HepG2 (cell line): ENCODE results near the gene TMEM200C. TPM values are rescaled to one million over a fixed set of nuclear protein-coding genes. Genes with fewer than 3 reads are reported as not detected.

Experiments
- ATAC-seq: fragments of 200-7000 bp; cut with Tn5 transposase; 3 replicates; pipeline ENCODE4 v1.9.1; 2020; ENCODE audit warnings: mild to moderate bottlenecking, moderate library complexity
- BruUV-seq: library from RNA; stranded (reverse); fragments of 400-500 nt; replicated peaks from 2 replicates; lab custom pipeline; 2021; lab: Mats Ljungman, UMichigan
- CTCF ChIA-PET: fragments of 300-600 bp; formaldehyde crosslinking; extraction: SDS; loops from one replicate; lab custom pipeline; 2021; ENCODE audit warnings: low total read pairs, inconsistent platforms, low intra/inter-chr PET ratio; lab: Yijun Ruan, JAX
- POLR2A ChIA-PET: fragments of 350-600 bp; sonication (Branson Sonifier 250); formaldehyde crosslinking; loops from one replicate; lab custom pipeline; 2020; ENCODE audit warnings: antibody characterized with exemption, inconsistent platforms; lab: Yijun Ruan, JAX
- DNase-seq: peaks from one replicate; pipeline ENCODE4 v3.0.0-alpha.2; 2015; ENCODE audit warnings: low spot score
- FAIRE-seq: peaks from 3 replicates; lab custom pipeline; 2011; peaks lifted over from hg19 to GRCh38; lab: Jason Lieb, UNC
- H2AFZ ChIP-seq: one replicate; pipeline ENCODE4 v1.6.1; 2011; ENCODE audit warnings: low read length, inconsistent platforms
- H3K27ac ChIP-seq: fragments of 300-600 bp; 3 replicates; pipeline ENCODE4 v1.8.0; 2011; ENCODE audit warnings: mixed run types, mild to moderate bottlenecking, mixed read lengths, low read length, inconsistent platforms; ENCODE audit not compliant: insufficient read depth; ENCODE audit errors: extremely low read length
- H3K27me3 ChIP-seq, 2 experiments: fragments of 200-600 bp in 1 of 2; 2 replicates in 1 of 2; 3 replicates in 1 of 2; pipeline versions ENCODE4 v1.6.0 to v1.8.0; 2011; ENCODE audit warnings: low read length in 2 of 2, mild to moderate bottlenecking in 2 of 2, moderate library complexity in 2 of 2, inconsistent platforms in 1 of 2; ENCODE audit not compliant: insufficient read depth in 2 of 2, control insufficient read depth in 1 of 2
- H3K36me3 ChIP-seq, 2 experiments: fragments of 200-600 bp in 1 of 2; replicated peaks in 1 of 2; 2 replicates in 1 of 2; 3 replicates in 1 of 2; pipeline versions ENCODE4 v1.5.1 to v1.8.0; 2011; ENCODE audit warnings: low read length in 2 of 2, inconsistent platforms in 1 of 2; ENCODE audit not compliant: insufficient read depth in 2 of 2, control insufficient read depth in 1 of 2
- H3K4me1 ChIP-seq: 2 replicates; pipeline ENCODE4 v1.5.1; 2012; ENCODE audit warnings: low read length, inconsistent platforms; ENCODE audit not compliant: insufficient read depth
- H3K4me2 ChIP-seq: 2 replicates; pipeline ENCODE4 v1.6.0; 2011; ENCODE audit warnings: low read depth, low read length, inconsistent platforms
- H3K4me3 ChIP-seq, 3 experiments: fragments of 200-600 bp in 1 of 3; sonication (generic), shearing (Covaris generic) in 1 of 3; replicated peaks in 1 of 3; 2 replicates each; pipeline ENCODE4 v1.5.1; 2011 to 2016; ENCODE audit warnings: low read length in 3 of 3, inconsistent platforms in 2 of 3, low read depth in 2 of 3, mild to moderate bottlenecking in 2 of 3, control low read depth in 1 of 3, mixed read lengths in 1 of 3; ENCODE audit not compliant: insufficient read depth in 1 of 3
- H3K79me2 ChIP-seq: one replicate; pipeline ENCODE4 v1.6.1; 2011; ENCODE audit warnings: low read length, inconsistent platforms; ENCODE audit not compliant: insufficient read depth
- H3K9ac ChIP-seq: 2 replicates; pipeline ENCODE4 v1.6.0; 2011; ENCODE audit warnings: mild to moderate bottlenecking, low read depth, low read length, inconsistent platforms; ENCODE audit not compliant: insufficient read depth
- H3K9me3 ChIP-seq: 2 replicates; pipeline ENCODE4 v1.5.1; 2012; ENCODE audit warnings: mild to moderate bottlenecking, low read length
- H4K20me1 ChIP-seq: 2 replicates; pipeline ENCODE4 v1.6.0; 2011; ENCODE audit warnings: inconsistent platforms, mild to moderate bottlenecking, low read length, moderate library complexity; ENCODE audit not compliant: insufficient read depth
- CEBPB ChIP-seq: IDR thresholded peaks from 2 replicates; pipeline ENCODE4 v1.6.1; 2011; ENCODE audit warnings: low read depth, low read length, improper control_type of control experiment, borderline replicate concordance
- E2F5 ChIP-seq: sonication (generic); formaldehyde crosslinking; conservative IDR thresholded peaks from 2 replicates; pipeline ENCODE4 v1.4.0; 2020; ENCODE audit warnings: missing genetic modification reagents
- IRX3 ChIP-seq: sonication (generic); formaldehyde crosslinking; IDR thresholded peaks from 2 replicates; pipeline ENCODE4 v1.8.1; 2023; ENCODE audit warnings: mild to moderate bottlenecking, low read depth, missing genetic modification reagents, borderline replicate concordance
- PBX3 ChIP-seq: sonication (generic); formaldehyde crosslinking; IDR thresholded peaks from 2 replicates; pipeline ENCODE4 v1.8.1; 2023; ENCODE audit warnings: missing genetic modification reagents, inconsistent platforms, borderline replicate concordance
- RFX1 ChIP-seq: fragments of 450-650 bp; IDR thresholded peaks from 2 replicates; pipeline ENCODE4 v1.6.1; 2017
- THAP11 ChIP-seq: IDR thresholded peaks from 2 replicates; pipeline ENCODE4 v1.6.1; 2016; ENCODE audit warnings: missing biosample characterization, missing genetic modification reagents
- TRIM24 ChIP-seq: sonication (generic); formaldehyde crosslinking; IDR thresholded peaks from 2 replicates; pipeline ENCODE4 v1.8.0; 2022; ENCODE audit warnings: mild to moderate bottlenecking, missing genetic modification reagents
- ZMAT3 ChIP-seq: sonication (generic); formaldehyde crosslinking; conservative IDR thresholded peaks from 2 replicates; pipeline ENCODE4 v1.7.0; 2021; ENCODE audit warnings: missing genetic modification reagents
- ZNF10 ChIP-seq: sonication (generic); formaldehyde crosslinking; IDR thresholded peaks from 2 replicates; pipeline ENCODE4 v1.4.0; 2020; ENCODE audit warnings: mild to moderate bottlenecking, low read depth, missing genetic modification reagents, borderline replicate concordance
- ZNF557 ChIP-seq: sonication (generic); formaldehyde crosslinking; IDR thresholded peaks from 2 replicates; pipeline ENCODE4 v1.4.0; 2020; ENCODE audit warnings: missing genetic modification reagents
- ZNF563 ChIP-seq: sonication (generic); formaldehyde crosslinking; IDR thresholded peaks from 2 replicates; pipeline ENCODE4 v1.8.0; 2022; ENCODE audit warnings: mild to moderate bottlenecking, moderate library complexity, missing genetic modification reagents
- ZNF574 ChIP-seq: sonication (generic); formaldehyde crosslinking; IDR thresholded peaks from 2 replicates; pipeline ENCODE4 v1.4.0; 2020; ENCODE audit warnings: missing genetic modification reagents
- ZNF629 ChIP-seq: sonication (generic); formaldehyde crosslinking; conservative IDR thresholded peaks from 2 replicates; pipeline ENCODE4 v1.5.0; 2020; ENCODE audit warnings: missing genetic modification reagents
- ZNF746 ChIP-seq: sonication (generic); formaldehyde crosslinking; IDR thresholded peaks from 2 replicates; pipeline ENCODE4 v1.8.0; 2022; ENCODE audit warnings: mild to moderate bottlenecking, missing genetic modification reagents
- WGBS: methylation state at CpG from one replicate; pipeline ENCODE4 v1.1.6; 2017; ENCODE audit warnings: low lambda C conversion rate; 5-methylcytosine and 5-hydroxymethylcytosine counted together
- in situ Hi-C: cut with HindIII; loops from 2 replicates; pipeline ENCODE4 v1.10.0; 2017; ENCODE audit warnings: low pct_unique_long_range_greater_than_20kb; ENCODE audit not compliant: extremely low pct_ligation_motif_present
- intact Hi-C: fragments of 100-400 bp; cut with micrococcal nuclease; formaldehyde crosslinking; loops from one replicate; pipeline ENCODE4 v1.10.0; 2022; ENCODE audit not compliant: unreplicated experiment
- polyA plus RNA-seq, 8 experiments: library from polyadenylated mRNA; depleted of rRNA in 3 of 8; stranded (reverse) in 7 of 8; unstranded in 1 of 8; fragments of >200 nt; fragmentation: Illumina TruSeq in 4 of 8; extraction: Trizol in 4 of 8; gene quantifications; 2 replicates each; pipeline versions ENCODE4 v1.2.1 to v1.2.3, GENCODE V29; 2011 to 2016; ENCODE audit warnings: low read depth in 4 of 8, missing spikeins in 1 of 8, mixed read lengths in 1 of 8; ENCODE audit not compliant: insufficient read depth in 1 of 8
- total RNA-seq, 5 experiments: library from RNA; depleted of rRNA; stranded (reverse); fragments of >200 nt; fragmentation: Illumina TruSeq; extraction: Trizol; gene quantifications; 2 replicates each; pipeline ENCODE4 v1.2.3, GENCODE V29; 2016; ENCODE audit warnings: low read depth in 1 of 5

The TMEM200C gene
- total and polyA plus RNA-seq, 2 of the 13 experiments (the other 11 are each of a cell fraction or from before 2014, with no cell fraction given) = 0.04 TPM; not detected in 1

- H3K9ac ChIP-seq = no peak overlapping the region
- peaks cover 0 to 8% of the 10 kb centered on the region in 2 experiments; a peak in 1 of 5 replicates for H3K27me3 ChIP-seq
- no peaks in the 10 kb centered on the region for H3K79me2 ChIP-seq
- DNase-seq = no peak
- H4K20me1 ChIP-seq = no peaks in the 10 kb centered on the region
- no peaks in the 10 kb centered on the region for H3K36me3 ChIP-seq
- TF ChIP-seq CEBPB (peak; percentile 66; the same call in 1 of the 2 replicates), ZNF557 (CRISPR knock-in tag) (no peak), ZMAT3 (no peak)
- no peaks in the 10 kb centered on the region for H3K4me1 ChIP-seq
- intact Hi-C loops (no loop called here), in situ Hi-C loops (no loop called here)
- H3K9me3 ChIP-seq = no peaks in the 10 kb centered on the region
- ATAC-seq = no peak
- no peak for FAIRE-seq
- WGBS = 21% methylated on average over 4 of the region's 7 CpGs
- ChIA-PET CTCF (no interaction called here), POLR2A (no interaction called here)
- H3K27ac ChIP-seq = no peak overlapping the region
- no peak overlapping the region for H3K4me2 ChIP-seq
- no peak overlapping the region for H3K4me3 ChIP-seq
- no peak overlapping the region for H2AFZ ChIP-seq
- BruUV-seq = no TSS peak
These were observed 44.7 kb upstream of the TMEM200C start for GRCh38 chr18:5939801-5940667.

GRCh38 chr18:5937795-5938194 is 42.5 kb upstream of the TMEM200C start:
- 51% methylated on average over 3 of the region's 3 CpGs for WGBS
- Histone ChIP-seq H3K27ac (no peak overlapping the region), H3K4me3 (no peak overlapping the region), H3K36me3 (no peaks in the 10 kb centered on the region), H3K9ac (no peak overlapping the region), H3K27me3 (peaks cover 0 to 8% of the 10 kb centered on the region in 2 experiments; a peak in 1 of 5 replicates), H2AFZ (no peak overlapping the region), H3K4me1 (no peaks in the 10 kb centered on the region), H3K9me3 (no peaks in the 10 kb centered on the region), H3K4me2 (no peak overlapping the region), H3K79me2 (no peaks in the 10 kb centered on the region), H4K20me1 (no peaks in the 10 kb centered on the region)
- no TSS peak for BruUV-seq
- in situ Hi-C loops (no loop called here), intact Hi-C loops (no loop called here)
- FAIRE-seq (no peak), ATAC-seq (no peak), DNase-seq (no peak)
- POLR2A ChIA-PET = no interaction called here
- CTCF ChIA-PET = no interaction called here
- TF ChIP-seq E2F5 (CRISPR knock-in tag) = no peak
- TF ChIP-seq ZNF10 (CRISPR knock-in tag) = no peak
- TF ChIP-seq RFX1 = no peak
- no peak for TF ChIP-seq ZNF746
- no peak for TF ChIP-seq ZNF563 (CRISPR knock-in tag)
- TF ChIP-seq THAP11 (CRISPR knock-in tag) = no peak
- no peak for TF ChIP-seq ZNF574 (CRISPR knock-in tag)
- TF ChIP-seq PBX3 (CRISPR knock-in tag) = no peak
- TF ChIP-seq TRIM24 = no peak
- TF ChIP-seq IRX3 (CRISPR knock-in tag) = no peak
- no peak for TF ChIP-seq ZNF629
